Measurements from ENCODE around the gene SPA17.

SPA17 gene

GRCh38 chr11:124648610-124649009 lies 25.1 kb upstream of the SPA17 start:
- no peaks in the 10 kb centered on the region for H3K4me1 Mint-ChIP-seq
- ATAC-seq = no peak
- no peaks in the 10 kb centered on the region for H3K27me3 Mint-ChIP-seq
- H3K9me3 Mint-ChIP-seq = no peaks in the 10 kb centered on the region
- H3K27ac Mint-ChIP-seq = no peak overlapping the region
- DNase-seq = no peak
- H3K4me3 Mint-ChIP-seq = no peak overlapping the region

GRCh38 chr11:124656774-124657630 lies 16.7 kb upstream of the SPA17 start:
- no peaks in the 10 kb centered on the region for H3K4me1 Mint-ChIP-seq
- no peaks in the 10 kb centered on the region for H3K27me3 Mint-ChIP-seq
- no peak for ATAC-seq
- H3K27ac Mint-ChIP-seq = no peak overlapping the region
- DNase-seq = no peak
- no peak overlapping the region for H3K4me3 Mint-ChIP-seq
- H3K9me3 Mint-ChIP-seq = no peaks in the 10 kb centered on the region

- Mint-ChIP-seq H3K27ac (no peak overlapping the region), H3K4me1 (no peaks in the 10 kb centered on the region), H3K4me3 (no peak overlapping the region), H3K9me3 (no peaks in the 10 kb centered on the region), H3K27me3 (no peaks in the 10 kb centered on the region)
- no peak for DNase-seq
- no peak for ATAC-seq
Observed at GRCh38 chr11:124657904-124658303, 15.8 kb upstream of the SPA17 start.

- Mint-ChIP-seq H3K9me3 (no peaks in the 10 kb centered on the region), H3K4me1 (no peaks in the 10 kb centered on the region), H3K27ac (no peak overlapping the region)
Observed at GRCh38 chr11:124658501-124658900, 15.2 kb upstream of the SPA17 start.

GRCh38 chr11:124658986-124659385 lies 14.7 kb upstream of the SPA17 start:
- Mint-ChIP-seq H3K27ac (no peak overlapping the region), H3K27me3 (no peaks in the 10 kb centered on the region), H3K4me1 (no peaks in the 10 kb centered on the region), H3K9me3 (no peaks in the 10 kb centered on the region), H3K4me3 (no peak overlapping the region)
- ATAC-seq (no peak), DNase-seq (no peak)

More at GRCh38 chr11:124658501-124658900, 15.2 kb upstream of the SPA17 start:
- Mint-ChIP-seq H3K4me3 (no peak overlapping the region), H3K27me3 (no peaks in the 10 kb centered on the region)
- ATAC-seq (no peak), DNase-seq (no peak)

- H3K4me1 Mint-ChIP-seq = no peaks in the 10 kb centered on the region
- H3K27me3 Mint-ChIP-seq = no peaks in the 10 kb centered on the region
- H3K27ac Mint-ChIP-seq = no peak overlapping the region
- H3K4me3 Mint-ChIP-seq = no peak overlapping the region
- DNase-seq = no peak
- H3K9me3 Mint-ChIP-seq = no peaks in the 10 kb centered on the region
- no peak for ATAC-seq
Observed at GRCh38 chr11:124661553-124661952, 12.2 kb upstream of the SPA17 start.

- no peak overlapping the region for H3K4me3 Mint-ChIP-seq
Observed at GRCh38 chr11:124662106-124662505, 11.6 kb upstream of the SPA17 start.

GRCh38 chr11:124663861-124664260 lies 9.8 kb upstream of the SPA17 start:
- ATAC-seq (no peak), DNase-seq (no peak)
- Mint-ChIP-seq H3K27ac (no peak overlapping the region), H3K4me3 (no peak overlapping the region), H3K9me3 (no peaks in the 10 kb centered on the region), H3K4me1 (no peaks in the 10 kb centered on the region), H3K27me3 (no peaks in the 10 kb centered on the region)

More at GRCh38 chr11:124662106-124662505, 11.6 kb upstream of the SPA17 start:
- ATAC-seq (no peak), DNase-seq (no peak)
- H3K4me1 Mint-ChIP-seq = no peaks in the 10 kb centered on the region
- no peaks in the 10 kb centered on the region for H3K9me3 Mint-ChIP-seq
- no peaks in the 10 kb centered on the region for H3K27me3 Mint-ChIP-seq
- no peak overlapping the region for H3K27ac Mint-ChIP-seq

- ATAC-seq (no peak), DNase-seq (no peak)
- H3K9me3 Mint-ChIP-seq = no peaks in the 10 kb centered on the region
Observed at GRCh38 chr11:124667601-124668000, 6.1 kb upstream of the SPA17 start.

GRCh38 chr11:124669193-124669592 lies 4.5 kb upstream of the SPA17 start:
- Mint-ChIP-seq H3K9me3 (no peaks in the 10 kb centered on the region), H3K4me3 (no peak overlapping the region), H3K27ac (no peak overlapping the region), H3K4me1 (peaks cover 32% of the 10 kb centered on the region), H3K27me3 (no peaks in the 10 kb centered on the region)
- DNase-seq = peak; percentile 37 to 38
- ATAC-seq = peak; percentile 22

More at GRCh38 chr11:124667601-124668000, 6.1 kb upstream of the SPA17 start:
- Mint-ChIP-seq H3K27me3 (no peaks in the 10 kb centered on the region), H3K4me1 (peaks cover 20% of the 10 kb centered on the region), H3K27ac (no peak overlapping the region), H3K4me3 (no peak overlapping the region)

- Mint-ChIP-seq H3K27me3 (no peaks in the 10 kb centered on the region), H3K4me1 (peaks cover 42% of the 10 kb centered on the region), H3K4me3 (no peak overlapping the region), H3K9me3 (no peaks in the 10 kb centered on the region), H3K27ac (peak overlapping the region in 1 of 2 donors; percentile 0)
- DNase-seq (peak; percentile 25 to 40), ATAC-seq (peak; percentile 41)
Observed at GRCh38 chr11:124670732-124671131, 3.0 kb upstream of the SPA17 start.

GRCh38 chr11:124672536-124673215 lies 1.0 kb upstream of the SPA17 start:
- DNase-seq = no peak
- H3K4me3 Mint-ChIP-seq = peak overlapping the region; percentile 84 to 92
- peaks cover 47% of the 10 kb centered on the region for H3K4me1 Mint-ChIP-seq
- H3K9me3 Mint-ChIP-seq = no peaks in the 10 kb centered on the region
- no peaks in the 10 kb centered on the region for H3K27me3 Mint-ChIP-seq
- ATAC-seq = peak; percentile 1
- H3K27ac Mint-ChIP-seq = peak overlapping the region; percentile 59 to 78

GRCh38 chr11:124674168-124674517 lies 439 bp downstream of the SPA17 start:
- ATAC-seq = no peak
- Mint-ChIP-seq H3K4me1 (peaks cover 47% of the 10 kb centered on the region), H3K4me3 (peak overlapping the region; percentile 84 to 92), H3K27ac (peak overlapping the region; percentile 97 to 99), H3K27me3 (no peaks in the 10 kb centered on the region), H3K9me3 (no peaks in the 10 kb centered on the region)
- no peak for DNase-seq

- peak overlapping the region; percentile 97 to 99 for H3K27ac Mint-ChIP-seq
- no peak for DNase-seq
- ATAC-seq = no peak
- H3K4me1 Mint-ChIP-seq = peaks cover 47% of the 10 kb centered on the region
- H3K4me3 Mint-ChIP-seq = peak overlapping the region; percentile 84 to 92
- H3K9me3 Mint-ChIP-seq = no peaks in the 10 kb centered on the region
- no peaks in the 10 kb centered on the region for H3K27me3 Mint-ChIP-seq
Observed at GRCh38 chr11:124674571-124674970, 867 bp downstream of the SPA17 start.

- Mint-ChIP-seq H3K4me1 (peaks cover 37% of the 10 kb centered on the region), H3K9me3 (no peaks in the 10 kb centered on the region), H3K27ac (no peak overlapping the region), H3K4me3 (no peak overlapping the region), H3K27me3 (no peaks in the 10 kb centered on the region)
- ATAC-seq (no peak), DNase-seq (no peak)
Observed at GRCh38 chr11:124676386-124676785, 2.7 kb downstream of the SPA17 start.

GRCh38 chr11:124678416-124678815 lies 4.7 kb downstream of the SPA17 start:
- DNase-seq (no peak), ATAC-seq (no peak)
- Mint-ChIP-seq H3K27ac (no peak overlapping the region), H3K4me3 (no peak overlapping the region), H3K9me3 (peaks cover 10 to 13% of the 10 kb centered on the region in 2 donors), H3K27me3 (no peaks in the 10 kb centered on the region), H3K4me1 (peaks cover 21% of the 10 kb centered on the region)

Data from stimulated activated naive CD8-positive, alpha-beta T cell treated with anti-CD3 and anti-CD28 coated beads, Interleukin-15, amount 100 ng/mL, for 72 hours (primary cell).